Transverse colon (tissue), 3 donors: ENCODE results near the gene PCBP3.

Experiments used
- POLR2A ChIP-seq: fragments of 450-650 bp; IDR thresholded peaks from one replicate; pipeline ENCODE4 v1.6.1; 2016; ENCODE audit warnings: antibody characterized with exemption, mild to moderate bottlenecking, moderate library complexity
- TF ChIP-seq, protein P1 (sequence below), 5 experiments: fragments of 200-600 bp in 3 of 5; fragments of 450-650 bp in 2 of 5; sonication (generic) in 3 of 5; IDR thresholded peaks; 1 replicate in 2 of 5; 2 replicates in 3 of 5; pipeline ENCODE4 v1.5.1; 2016 to 2017; ENCODE audit warnings: antibody characterized with exemption in 5 of 5, inconsistent platforms in 3 of 5, mild to moderate bottlenecking in 2 of 5, moderate library complexity in 1 of 5

DNA sequence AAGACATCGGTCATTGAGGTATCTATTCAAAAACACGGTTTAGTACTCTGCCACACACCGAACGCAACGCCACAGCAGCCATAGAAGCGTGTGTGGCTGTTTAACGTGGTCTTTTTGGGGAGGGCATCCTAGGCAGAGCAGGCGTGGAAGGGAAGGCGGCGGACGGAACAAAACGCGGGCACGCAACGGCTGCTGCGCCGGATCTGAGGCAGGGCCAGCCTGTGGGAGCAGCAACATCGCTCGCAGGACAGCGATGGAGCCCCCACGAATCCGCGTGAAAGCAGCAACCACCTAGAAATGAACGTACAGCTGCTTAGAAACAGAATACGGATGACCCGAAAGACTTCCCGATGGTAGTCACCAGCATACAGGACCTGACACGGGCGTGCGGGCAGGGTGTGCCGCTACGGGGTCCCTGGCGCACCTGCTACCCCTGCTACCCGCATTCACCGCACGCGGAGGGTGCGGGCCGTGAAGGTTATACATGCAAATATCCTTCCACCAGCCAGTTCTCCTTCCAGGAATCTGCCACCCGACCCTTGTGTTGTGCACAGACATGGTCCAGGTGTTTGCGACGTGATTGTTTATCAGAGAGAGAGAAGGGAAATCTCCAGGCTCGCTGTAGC is 223.6 kb downstream of the PCBP3 start:
- TF ChIP-seq POLR2A = no peak
- TF ChIP-seq, protein P1, sequence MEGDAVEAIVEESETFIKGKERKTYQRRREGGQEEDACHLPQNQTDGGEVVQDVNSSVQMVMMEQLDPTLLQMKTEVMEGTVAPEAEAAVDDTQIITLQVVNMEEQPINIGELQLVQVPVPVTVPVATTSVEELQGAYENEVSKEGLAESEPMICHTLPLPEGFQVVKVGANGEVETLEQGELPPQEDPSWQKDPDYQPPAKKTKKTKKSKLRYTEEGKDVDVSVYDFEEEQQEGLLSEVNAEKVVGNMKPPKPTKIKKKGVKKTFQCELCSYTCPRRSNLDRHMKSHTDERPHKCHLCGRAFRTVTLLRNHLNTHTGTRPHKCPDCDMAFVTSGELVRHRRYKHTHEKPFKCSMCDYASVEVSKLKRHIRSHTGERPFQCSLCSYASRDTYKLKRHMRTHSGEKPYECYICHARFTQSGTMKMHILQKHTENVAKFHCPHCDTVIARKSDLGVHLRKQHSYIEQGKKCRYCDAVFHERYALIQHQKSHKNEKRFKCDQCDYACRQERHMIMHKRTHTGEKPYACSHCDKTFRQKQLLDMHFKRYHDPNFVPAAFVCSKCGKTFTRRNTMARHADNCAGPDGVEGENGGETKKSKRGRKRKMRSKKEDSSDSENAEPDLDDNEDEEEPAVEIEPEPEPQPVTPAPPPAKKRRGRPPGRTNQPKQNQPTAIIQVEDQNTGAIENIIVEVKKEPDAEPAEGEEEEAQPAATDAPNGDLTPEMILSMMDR (IDR thresholded peaks at IDR 0.05) = no peak
